Central memory CD8-positive, alpha-beta T cell (primary cell): Measurements from ENCODE around the gene ABCB8.

Experiments used
- ATAC-seq: fragments of 150-1000 bp; cut with Tn5 transposase; replicated peaks from 2 replicates; pipeline ENCODE4 v1.10.0; 2022; ENCODE audit warnings: mild to moderate bottlenecking, moderate FRiP score, moderate number of reproducible peaks; ENCODE audit not compliant: poor library complexity, severe bottlenecking; ENCODE audit errors: extremely low read depth
- DNase-seq, 2 donors: peaks; one replicate each; pipeline ENCODE4 v3.0.0; 2021; ENCODE audit warnings: low spot score in 2 of 2
- H3K27ac Mint-ChIP-seq: one replicate; pipeline ENCODE4 v1.8.0; 2022; ENCODE audit warnings: low read depth, mild to moderate bottlenecking, moderate library complexity, mixed read lengths
- H3K27me3 Mint-ChIP-seq: one replicate; pipeline ENCODE4 v1.8.0; 2022; ENCODE audit warnings: mixed read lengths
- H3K36me3 Mint-ChIP-seq: one replicate; pipeline ENCODE4 v1.8.0; 2022; ENCODE audit warnings: mild to moderate bottlenecking, moderate library complexity, mixed read lengths; ENCODE audit not compliant: insufficient read depth
- H3K4me1 Mint-ChIP-seq: one replicate; pipeline ENCODE4 v1.8.0; 2022; ENCODE audit warnings: mixed read lengths
- H3K4me3 Mint-ChIP-seq: one replicate; pipeline ENCODE4 v1.8.0; 2022; ENCODE audit warnings: mild to moderate bottlenecking, moderate library complexity, mixed read lengths
- H3K9me3 Mint-ChIP-seq: one replicate; pipeline ENCODE4 v1.8.0; 2022; ENCODE audit warnings: mixed read lengths

Gene ABCB8

DNA sequence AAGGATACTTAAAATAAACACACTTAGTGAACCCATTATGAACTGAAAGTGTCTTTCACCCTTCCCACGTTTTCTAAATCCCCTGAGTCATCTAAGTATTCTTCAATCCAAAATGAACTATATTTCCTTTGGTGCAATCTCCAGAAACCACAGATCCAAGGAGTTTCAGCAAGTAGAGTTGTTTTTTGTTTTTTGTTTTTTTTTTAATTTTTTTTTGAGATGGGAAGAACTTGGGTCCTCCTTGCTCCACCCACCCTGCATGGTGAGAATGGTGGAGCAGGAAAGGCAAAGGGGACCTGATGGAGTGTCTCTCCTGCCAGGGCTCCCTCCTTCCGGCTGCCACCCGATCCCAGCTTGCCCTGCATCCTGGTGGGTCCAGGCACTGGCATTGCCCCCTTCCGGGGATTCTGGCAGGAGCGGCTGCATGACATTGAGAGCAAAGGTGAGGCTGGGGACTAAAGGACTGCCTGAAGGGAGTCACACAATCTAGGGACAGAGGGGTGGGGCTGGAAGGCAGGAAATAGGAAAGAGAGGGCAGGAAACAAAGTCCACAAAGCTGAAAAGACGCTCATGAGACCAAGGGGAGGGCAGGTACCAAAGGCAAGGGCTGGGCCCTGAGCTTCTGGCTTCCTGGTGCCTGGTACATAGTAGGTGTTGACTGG is 16.1 kb upstream of the ABCB8 start:
- H3K27me3 Mint-ChIP-seq, result no peaks in the 10 kb centered on the region
- peaks cover 25% of the 10 kb centered on the region for H3K36me3 Mint-ChIP-seq
- H3K9me3 Mint-ChIP-seq, result no peaks in the 10 kb centered on the region
- H3K27ac Mint-ChIP-seq, result peak overlapping the region; percentile 87
- DNase-seq (no peak), ATAC-seq (no peak)
- H3K4me3 Mint-ChIP-seq, result peak overlapping the region; percentile 43
- H3K4me1 Mint-ChIP-seq, result peaks cover 63% of the 10 kb centered on the region

DNA sequence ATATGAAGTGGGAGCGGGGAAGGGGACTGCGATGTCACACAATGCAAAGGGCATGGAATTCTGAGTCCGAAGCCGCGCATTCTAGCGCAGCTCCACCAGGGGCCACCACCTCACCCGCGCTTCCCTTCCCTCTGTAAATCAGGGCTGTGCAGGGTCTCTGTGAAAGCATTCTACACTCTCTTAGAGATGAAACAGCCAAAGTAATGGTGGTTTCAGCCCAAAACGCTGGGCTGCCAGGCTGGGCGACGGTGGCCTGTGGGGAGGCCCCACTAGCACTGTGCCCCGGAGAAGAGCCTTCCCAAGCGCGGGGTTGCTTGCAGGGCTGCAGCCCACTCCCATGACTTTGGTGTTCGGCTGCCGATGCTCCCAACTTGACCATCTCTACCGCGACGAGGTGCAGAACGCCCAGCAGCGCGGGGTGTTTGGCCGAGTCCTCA is 15.3 kb upstream of the ABCB8 start:
- Mint-ChIP-seq H3K9me3 (no peaks in the 10 kb centered on the region), H3K27me3 (peaks cover 2% of the 10 kb centered on the region), H3K36me3 (peaks cover 29% of the 10 kb centered on the region), H3K4me1 (peaks cover 62% of the 10 kb centered on the region), H3K4me3 (peak overlapping the region; percentile 43), H3K27ac (peak overlapping the region; percentile 87)
- DNase-seq (no peak), ATAC-seq (no peak)

DNA sequence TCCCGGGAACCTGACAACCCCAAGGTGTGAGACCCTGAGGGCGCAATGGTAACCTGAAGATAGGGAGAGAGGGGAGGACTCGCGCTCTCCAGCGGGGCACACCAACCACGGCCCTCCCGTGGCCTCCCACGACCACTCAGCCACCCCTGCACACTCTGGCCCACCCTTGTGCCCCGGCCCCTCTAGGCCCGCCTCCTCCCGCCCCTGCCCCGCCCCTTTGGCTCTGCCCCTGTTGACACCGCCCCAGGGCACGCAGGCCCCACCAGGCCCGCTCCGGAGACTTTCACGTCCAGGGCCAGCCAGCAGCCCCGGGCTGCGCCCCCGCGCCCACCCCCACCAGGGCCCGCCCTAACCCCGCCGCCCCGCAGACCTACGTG is 14.9 kb upstream of the ABCB8 start:
- H3K36me3 Mint-ChIP-seq, result peaks cover 32% of the 10 kb centered on the region
- H3K4me1 Mint-ChIP-seq, result peaks cover 62% of the 10 kb centered on the region
- H3K9me3 Mint-ChIP-seq, result no peaks in the 10 kb centered on the region
- H3K27me3 Mint-ChIP-seq, result peaks cover 6% of the 10 kb centered on the region
- ATAC-seq (no peak), DNase-seq (no peak)
- H3K27ac Mint-ChIP-seq, result peak overlapping the region; percentile 99
- H3K4me3 Mint-ChIP-seq, result peak overlapping the region; percentile 88

DNA sequence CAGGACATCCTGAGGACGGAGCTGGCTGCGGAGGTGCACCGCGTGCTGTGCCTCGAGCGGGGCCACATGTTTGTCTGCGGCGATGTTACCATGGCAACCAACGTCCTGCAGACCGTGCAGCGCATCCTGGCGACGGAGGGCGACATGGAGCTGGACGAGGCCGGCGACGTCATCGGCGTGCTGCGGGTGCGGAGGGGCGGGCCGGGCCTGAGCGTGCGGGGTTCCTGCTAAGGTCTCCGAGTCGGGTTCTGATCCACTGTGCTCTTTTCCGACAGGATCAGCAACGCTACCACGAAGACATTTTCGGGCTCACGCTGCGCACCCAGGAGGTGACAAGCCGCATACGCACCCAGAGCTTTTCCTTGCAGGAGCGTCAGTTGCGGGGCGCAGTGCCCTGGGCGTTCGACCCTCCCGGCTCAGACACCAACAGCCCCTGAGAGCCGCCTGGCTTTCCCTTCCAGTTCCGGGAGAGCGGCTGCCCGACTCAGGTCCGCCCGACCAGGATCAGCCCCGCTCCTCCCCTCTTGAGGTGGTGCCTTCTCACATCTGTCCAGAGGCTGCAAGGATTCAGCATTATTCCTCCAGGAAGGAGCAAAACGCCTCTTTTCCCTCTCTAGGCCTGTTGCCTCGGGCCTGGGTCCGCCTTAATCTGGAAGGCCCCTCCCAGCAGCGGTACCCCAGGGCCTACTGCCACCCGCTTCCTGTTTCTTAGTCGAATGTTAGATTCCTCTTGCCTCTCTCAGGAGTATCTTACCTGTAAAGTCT is 14.3 kb upstream of the ABCB8 start:
- peak overlapping the region; percentile 88 for H3K4me3 Mint-ChIP-seq
- H3K27ac Mint-ChIP-seq, result peak overlapping the region; percentile 99
- H3K4me1 Mint-ChIP-seq, result peaks cover 65% of the 10 kb centered on the region
- peak; percentile 77 for ATAC-seq
- no peaks in the 10 kb centered on the region for H3K9me3 Mint-ChIP-seq
- peak; percentile 86 to 91 for DNase-seq
- H3K27me3 Mint-ChIP-seq, result peaks cover 12% of the 10 kb centered on the region
- H3K36me3 Mint-ChIP-seq, result peaks cover 29% of the 10 kb centered on the region

- Mint-ChIP-seq H3K27me3 (peaks cover 22% of the 10 kb centered on the region), H3K4me3 (peak overlapping the region; percentile 88), H3K4me1 (peaks cover 73% of the 10 kb centered on the region), H3K27ac (peak overlapping the region; percentile 73), H3K36me3 (peaks cover 29% of the 10 kb centered on the region), H3K9me3 (no peaks in the 10 kb centered on the region)
- DNase-seq (no peak), ATAC-seq (no peak)
Measured at GRCh38 chr7:151014950-151015349, 13.3 kb upstream of the ABCB8 start.

GRCh38 chr7:151015967-151016366 is 12.3 kb upstream of the ABCB8 start:
- H3K4me3 Mint-ChIP-seq, result peak overlapping the region; percentile 88
- peak overlapping the region; percentile 73 for H3K27ac Mint-ChIP-seq
- peaks cover 32% of the 10 kb centered on the region for H3K27me3 Mint-ChIP-seq
- DNase-seq, result no peak
- H3K36me3 Mint-ChIP-seq, result peaks cover 29% of the 10 kb centered on the region
- H3K9me3 Mint-ChIP-seq, result no peaks in the 10 kb centered on the region
- ATAC-seq, result no peak
- peaks cover 64% of the 10 kb centered on the region for H3K4me1 Mint-ChIP-seq

- Mint-ChIP-seq H3K4me1 (peaks cover 60% of the 10 kb centered on the region), H3K36me3 (peaks cover 29% of the 10 kb centered on the region), H3K4me3 (no peak overlapping the region), H3K27me3 (peaks cover 38% of the 10 kb centered on the region), H3K9me3 (no peaks in the 10 kb centered on the region), H3K27ac (peak overlapping the region; percentile 73)
- ATAC-seq (no peak), DNase-seq (no peak)
Measured at GRCh38 chr7:151016505-151016904, 11.7 kb upstream of the ABCB8 start.

DNA sequence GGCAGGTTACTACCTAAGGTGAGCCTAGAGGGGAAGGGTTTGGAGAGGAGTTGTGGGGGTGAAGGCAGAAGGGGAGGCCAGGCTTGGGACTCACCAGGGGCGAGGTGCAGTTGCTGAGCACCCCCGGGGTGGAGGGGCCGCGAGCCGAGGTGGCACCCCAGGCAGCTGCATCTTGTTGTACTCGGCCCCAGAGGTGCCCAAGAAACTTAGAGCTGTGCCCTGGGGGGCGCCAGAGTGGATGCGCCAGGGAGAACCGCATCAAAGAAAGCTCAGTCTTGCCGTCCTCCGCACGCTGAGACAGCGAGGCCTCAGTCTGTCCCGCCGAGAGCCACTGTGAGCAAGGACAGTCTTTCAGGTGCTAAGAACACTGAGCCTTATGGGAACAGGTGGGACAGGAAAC is 11.3 kb upstream of the ABCB8 start:
- H3K27ac Mint-ChIP-seq, result peak overlapping the region; percentile 73
- peaks cover 56% of the 10 kb centered on the region for H3K4me1 Mint-ChIP-seq
- H3K36me3 Mint-ChIP-seq, result peaks cover 29% of the 10 kb centered on the region
- H3K4me3 Mint-ChIP-seq, result no peak overlapping the region
- ATAC-seq (no peak), DNase-seq (no peak)
- H3K27me3 Mint-ChIP-seq, result peaks cover 42% of the 10 kb centered on the region
- no peaks in the 10 kb centered on the region for H3K9me3 Mint-ChIP-seq

GRCh38 chr7:151017370-151017952 is 10.8 kb upstream of the ABCB8 start:
- ATAC-seq, result no peak
- Mint-ChIP-seq H3K27me3 (peaks cover 42% of the 10 kb centered on the region), H3K4me1 (peaks cover 51% of the 10 kb centered on the region), H3K4me3 (peak overlapping the region; percentile 75), H3K9me3 (no peaks in the 10 kb centered on the region), H3K36me3 (peaks cover 29% of the 10 kb centered on the region), H3K27ac (peak overlapping the region; percentile 41)
- DNase-seq, result no peak

DNA sequence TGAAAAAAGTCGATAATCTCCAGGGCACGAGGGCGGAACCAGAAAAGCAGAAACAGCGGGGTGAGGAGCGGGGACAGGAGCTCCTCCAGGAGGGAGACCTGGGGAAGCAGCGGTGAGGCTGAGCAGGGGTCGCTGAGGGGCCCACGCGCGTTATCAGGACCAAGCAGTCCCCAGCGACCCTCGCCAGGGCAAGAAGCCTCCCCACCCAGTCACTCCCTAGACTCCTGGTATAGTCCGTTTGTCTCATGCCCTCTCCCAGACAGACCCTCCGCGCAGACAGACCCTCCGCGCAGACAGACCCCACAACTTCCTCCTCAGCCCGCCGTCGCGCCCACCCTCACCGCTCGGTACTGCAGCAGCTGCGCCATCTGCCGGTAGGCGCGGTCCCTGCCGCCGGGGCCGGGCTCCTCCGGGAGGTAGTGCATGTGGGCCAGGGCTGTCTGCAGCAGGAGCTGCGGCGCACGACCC is 10.3 kb upstream of the ABCB8 start:
- peaks cover 47% of the 10 kb centered on the region for H3K27me3 Mint-ChIP-seq
- peaks cover 25% of the 10 kb centered on the region for H3K36me3 Mint-ChIP-seq
- H3K9me3 Mint-ChIP-seq, result no peaks in the 10 kb centered on the region
- DNase-seq (peak; percentile 54 to 79), ATAC-seq (peak; percentile 51)
- H3K4me1 Mint-ChIP-seq, result peaks cover 46% of the 10 kb centered on the region
- peak overlapping the region; percentile 75 for H3K4me3 Mint-ChIP-seq
- H3K27ac Mint-ChIP-seq, result peak overlapping the region; percentile 41

DNA sequence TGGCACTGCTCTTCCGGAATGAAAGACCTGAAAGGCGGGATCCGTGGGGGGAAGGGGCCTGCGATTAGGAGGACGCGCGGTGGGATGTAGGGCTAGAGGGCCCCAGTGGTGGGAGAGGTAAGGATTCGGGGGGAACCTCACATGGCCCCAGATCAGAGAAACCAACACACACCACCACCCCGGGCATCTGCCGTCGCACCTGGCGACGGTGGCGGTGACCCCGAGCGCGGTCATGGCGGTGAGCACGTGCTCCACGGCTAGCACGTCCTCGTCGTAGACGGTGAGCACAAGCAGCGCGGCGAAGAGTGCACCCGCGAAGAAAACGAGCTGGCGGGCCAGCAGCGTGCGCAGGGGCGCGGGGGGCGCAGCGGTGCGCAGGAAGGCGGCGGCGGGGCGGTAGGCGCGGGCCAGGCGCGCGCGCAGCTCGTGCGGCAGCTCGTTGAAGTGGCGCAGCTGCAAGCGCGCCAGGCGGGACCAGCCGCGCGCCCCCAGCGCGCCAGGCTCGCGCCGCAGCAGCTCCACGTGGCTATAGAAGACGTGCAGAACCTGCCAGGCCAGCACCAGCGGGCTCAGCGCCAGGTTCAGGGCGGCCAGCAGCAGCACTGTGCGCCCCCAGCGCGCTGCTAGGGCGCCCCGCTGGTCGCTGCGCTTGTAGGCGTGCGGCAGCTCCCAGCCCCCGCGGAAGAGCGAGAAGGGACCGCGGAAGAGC is 9.7 kb upstream of the ABCB8 start:
- peaks cover 46% of the 10 kb centered on the region for H3K4me1 Mint-ChIP-seq
- peaks cover 51% of the 10 kb centered on the region for H3K27me3 Mint-ChIP-seq
- ATAC-seq (peak; percentile 26), DNase-seq (peak in 1 of 2 donors; percentile 37)
- H3K27ac Mint-ChIP-seq, result peak overlapping the region; percentile 41
- no peaks in the 10 kb centered on the region for H3K9me3 Mint-ChIP-seq
- peaks cover 20% of the 10 kb centered on the region for H3K36me3 Mint-ChIP-seq
- peak overlapping the region; percentile 75 for H3K4me3 Mint-ChIP-seq

DNA sequence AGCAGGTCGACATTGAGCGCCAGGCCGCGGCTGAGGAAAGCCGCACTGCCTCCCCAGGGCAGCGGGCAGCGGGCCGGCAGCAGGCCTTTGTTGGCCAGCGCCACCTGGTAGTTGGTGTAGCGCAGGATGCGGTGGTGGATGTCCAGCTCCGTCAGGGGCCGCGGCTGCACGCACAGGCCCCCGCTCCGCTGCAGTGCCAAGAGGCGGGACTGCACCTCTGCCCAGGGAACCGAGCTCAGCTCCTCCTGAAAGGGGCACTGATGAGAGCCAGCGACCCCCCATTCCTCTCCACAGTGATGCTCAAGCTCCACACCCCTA is 9.2 kb upstream of the ABCB8 start:
- ATAC-seq, result no peak
- Mint-ChIP-seq H3K27me3 (peaks cover 51% of the 10 kb centered on the region), H3K4me3 (peak overlapping the region; percentile 75), H3K9me3 (no peaks in the 10 kb centered on the region), H3K27ac (peak overlapping the region; percentile 54), H3K4me1 (peaks cover 40% of the 10 kb centered on the region), H3K36me3 (peaks cover 15% of the 10 kb centered on the region)
- DNase-seq, result no peak
